Measurements from ENCODE around the gene UBE2E3. TPM values are rescaled to one million over a fixed set of nuclear protein-coding genes. Genes with fewer than 3 reads are reported as not detected.

Gene UBE2E3
- total RNA-seq, 4 donors from 2014 or later, result 20.2 to 69.9 (median 65.4) TPM

DNA sequence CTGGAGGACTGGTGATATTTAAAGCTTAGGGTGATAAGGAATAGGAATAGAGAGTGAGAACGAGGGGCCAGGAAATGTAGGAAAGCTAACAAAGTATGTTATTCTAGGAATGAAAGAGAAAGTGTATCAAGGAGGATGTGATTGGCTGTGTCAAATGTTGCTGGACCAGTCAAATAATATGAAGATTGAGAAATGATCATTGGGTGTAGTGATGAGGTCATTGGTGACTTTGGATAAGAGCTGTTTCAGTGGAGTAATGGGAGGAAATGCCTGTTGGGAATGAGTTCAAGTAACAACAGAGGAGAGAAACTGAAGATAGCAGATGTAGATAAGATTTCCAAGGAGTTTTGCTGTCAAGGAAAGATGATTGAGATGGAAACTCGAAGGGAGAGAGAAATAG lies 74.4 kb downstream of the UBE2E3 start:
- intact Hi-C loops (cut with DNase I; ENCODE audit: low total_unique reads), result no loop called here
- peaks cover 0 to 4% (median 0%) of the 10 kb centered on the region in 4 donors for H3K4me1 ChIP-seq
- in situ Hi-C loops (cut with MboI; ENCODE audit: low pct_ligation_motif_present in 1 of 4, low pct_unique_long_range_greater_than_20kb in 1 of 4, low sequenced_read_pairs in 3 of 4), result loop anchor here (10.0 to 25.0 kb wide), 2 partner anchors 930 to 943 kb away; no protein-coding TSS in a partner anchor
- TF ChIP-seq EP300 (IDR thresholded peaks at IDR 0.05; ENCODE audit: low read depth), result no peak
- TF ChIP-seq POLR2A (IDR thresholded peaks at IDR 0.05), result no peak
- TF ChIP-seq POLR2AphosphoS5 (IDR thresholded peaks at IDR 0.05), result no peak
- no peak for TF ChIP-seq CTCF (IDR thresholded peaks at IDR 0.05)
- DNase-seq, result no peak
- WGBS, 2 donors (ENCODE audit: low coverage in 1 of 2), result 83 to 91% methylated on average over 2 of the region's 2 CpGs
- H3K9me3 ChIP-seq, result no peaks in the 10 kb centered on the region
- H3K27ac ChIP-seq, result no peak overlapping the region
- H3K27me3 ChIP-seq, result no peaks in the 10 kb centered on the region
- H3K36me3 ChIP-seq, result no peaks in the 10 kb centered on the region
- H3K4me3 ChIP-seq, result no peak overlapping the region

GRCh38 chr2:181058378-181059269 lies 78.2 kb downstream of the UBE2E3 start:
- Histone ChIP-seq H3K4me1 (no peaks in the 10 kb centered on the region), H3K4me3 (no peak overlapping the region), H3K36me3 (no peaks in the 10 kb centered on the region), H3K27me3 (no peaks in the 10 kb centered on the region), H3K9me3 (no peaks in the 10 kb centered on the region), H3K27ac (no peak overlapping the region)
- intact Hi-C loops (cut with DNase I; ENCODE audit: low total_unique reads) (no loop called here), in situ Hi-C loops (cut with MboI; ENCODE audit: low pct_ligation_motif_present in 1 of 4, low pct_unique_long_range_greater_than_20kb in 1 of 4, low sequenced_read_pairs in 3 of 4) (loop anchor here (10.0 to 25.0 kb wide), 2 partner anchors 934 to 946 kb away; no protein-coding TSS in a partner anchor)
- 52 to 59% methylated on average over 7 of the region's 7 CpGs for WGBS, 2 donors (ENCODE audit: low coverage in 1 of 2)
- DNase-seq, result peak; percentile 15
- TF ChIP-seq CTCF (IDR thresholded peaks at IDR 0.05), result peak; percentile 49 to 70 (median 60)
- no peak for TF ChIP-seq POLR2AphosphoS5 (IDR thresholded peaks at IDR 0.05)

GRCh38 chr2:181063696-181064095 lies 83.3 kb downstream of the UBE2E3 start:
- H3K27ac ChIP-seq, result no peak overlapping the region

More at GRCh38 chr2:181063696-181064095, 83.3 kb downstream of the UBE2E3 start:
- TF ChIP-seq POLR2A (IDR thresholded peaks at IDR 0.05), result no peak
- no peak for TF ChIP-seq CTCF (IDR thresholded peaks at IDR 0.05)
- TF ChIP-seq EP300 (IDR thresholded peaks at IDR 0.05; ENCODE audit: low read depth), result no peak
- no peak for TF ChIP-seq POLR2AphosphoS5 (IDR thresholded peaks at IDR 0.05)
- Histone ChIP-seq H3K27me3 (no peaks in the 10 kb centered on the region), H3K4me3 (no peak overlapping the region), H3K36me3 (no peaks in the 10 kb centered on the region), H3K4me1 (no peaks in the 10 kb centered on the region), H3K9me3 (no peaks in the 10 kb centered on the region)
- WGBS, 2 donors (ENCODE audit: low coverage in 1 of 2), result 10 to 67% methylated on average over 1 of the region's 1 CpG
- intact Hi-C loops (cut with DNase I; ENCODE audit: low total_unique reads) (no loop called here), in situ Hi-C loops (cut with MboI; ENCODE audit: low pct_ligation_motif_present in 1 of 4, low pct_unique_long_range_greater_than_20kb in 1 of 4, low sequenced_read_pairs in 3 of 4) (loop anchor here in 2 of 4 donors (25.0 kb wide), 1 partner anchor 951 kb away; no protein-coding TSS in a partner anchor)
- no peak for DNase-seq
